ENCODE measurements around the gene KCNK1. TPM values are rescaled to one million over a fixed set of nuclear protein-coding genes. Genes with fewer than 3 reads are reported as not detected.
A peak's percentile ranks its signal among the peaks of the same experiment; 100 is the strongest.
"Not testable (repeated sequence)": the region's sequence is repeated elsewhere in the genome, so short reads cannot be mapped to it uniquely, and the experiment has no call there.

Gene KCNK1
- total RNA-seq, 4 donors from 2014 or later: 1.2 to 2.8 (median 1.7) TPM

DNA sequence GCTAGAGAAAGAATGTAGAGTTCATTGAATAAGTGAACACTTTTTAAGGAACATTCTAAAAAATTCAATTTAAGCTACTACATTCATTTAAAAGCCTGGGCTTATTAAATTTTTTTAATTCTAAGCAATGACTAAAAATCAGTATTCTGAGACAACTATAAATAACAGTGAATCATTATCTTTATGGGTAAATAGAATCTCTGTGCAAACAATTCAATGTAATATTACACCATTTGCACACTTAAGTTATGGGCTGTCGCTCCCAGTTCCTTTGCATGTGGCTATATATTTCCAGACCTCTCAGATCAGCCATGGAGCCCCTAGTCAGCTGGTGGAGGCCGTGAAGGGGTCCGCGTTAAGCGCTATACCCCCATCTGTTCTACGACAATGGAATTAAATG, 65.1 kb downstream of the KCNK1 start:
- H3K27me3 ChIP-seq: no peaks in the 10 kb centered on the region
- H3K9me3 ChIP-seq: no peaks in the 10 kb centered on the region
- H3K4me3 ChIP-seq: no peak overlapping the region
- peak; percentile 12 for DNase-seq (ENCODE audit: extremely low spot score)
- no peaks in the 10 kb centered on the region for H3K4me1 ChIP-seq
- no peak overlapping the region for H3K27ac ChIP-seq (replicated peaks in 1 of 4)
- TF ChIP-seq POLR2AphosphoS5 (IDR thresholded peaks at IDR 0.05) (no peak), EP300 (IDR thresholded peaks at IDR 0.05) (no peak), POLR2A (IDR thresholded peaks at IDR 0.05; ENCODE audit: low read depth) (no peak)
- TF ChIP-seq, protein P1, sequence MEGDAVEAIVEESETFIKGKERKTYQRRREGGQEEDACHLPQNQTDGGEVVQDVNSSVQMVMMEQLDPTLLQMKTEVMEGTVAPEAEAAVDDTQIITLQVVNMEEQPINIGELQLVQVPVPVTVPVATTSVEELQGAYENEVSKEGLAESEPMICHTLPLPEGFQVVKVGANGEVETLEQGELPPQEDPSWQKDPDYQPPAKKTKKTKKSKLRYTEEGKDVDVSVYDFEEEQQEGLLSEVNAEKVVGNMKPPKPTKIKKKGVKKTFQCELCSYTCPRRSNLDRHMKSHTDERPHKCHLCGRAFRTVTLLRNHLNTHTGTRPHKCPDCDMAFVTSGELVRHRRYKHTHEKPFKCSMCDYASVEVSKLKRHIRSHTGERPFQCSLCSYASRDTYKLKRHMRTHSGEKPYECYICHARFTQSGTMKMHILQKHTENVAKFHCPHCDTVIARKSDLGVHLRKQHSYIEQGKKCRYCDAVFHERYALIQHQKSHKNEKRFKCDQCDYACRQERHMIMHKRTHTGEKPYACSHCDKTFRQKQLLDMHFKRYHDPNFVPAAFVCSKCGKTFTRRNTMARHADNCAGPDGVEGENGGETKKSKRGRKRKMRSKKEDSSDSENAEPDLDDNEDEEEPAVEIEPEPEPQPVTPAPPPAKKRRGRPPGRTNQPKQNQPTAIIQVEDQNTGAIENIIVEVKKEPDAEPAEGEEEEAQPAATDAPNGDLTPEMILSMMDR (IDR thresholded peaks at IDR 0.05): no peak
- H3K36me3 ChIP-seq: no peaks in the 10 kb centered on the region
- intact Hi-C loops (cut with DNase I): no loop called here
- WGBS: 97% methylated on average over 6 of the region's 6 CpGs

DNA sequence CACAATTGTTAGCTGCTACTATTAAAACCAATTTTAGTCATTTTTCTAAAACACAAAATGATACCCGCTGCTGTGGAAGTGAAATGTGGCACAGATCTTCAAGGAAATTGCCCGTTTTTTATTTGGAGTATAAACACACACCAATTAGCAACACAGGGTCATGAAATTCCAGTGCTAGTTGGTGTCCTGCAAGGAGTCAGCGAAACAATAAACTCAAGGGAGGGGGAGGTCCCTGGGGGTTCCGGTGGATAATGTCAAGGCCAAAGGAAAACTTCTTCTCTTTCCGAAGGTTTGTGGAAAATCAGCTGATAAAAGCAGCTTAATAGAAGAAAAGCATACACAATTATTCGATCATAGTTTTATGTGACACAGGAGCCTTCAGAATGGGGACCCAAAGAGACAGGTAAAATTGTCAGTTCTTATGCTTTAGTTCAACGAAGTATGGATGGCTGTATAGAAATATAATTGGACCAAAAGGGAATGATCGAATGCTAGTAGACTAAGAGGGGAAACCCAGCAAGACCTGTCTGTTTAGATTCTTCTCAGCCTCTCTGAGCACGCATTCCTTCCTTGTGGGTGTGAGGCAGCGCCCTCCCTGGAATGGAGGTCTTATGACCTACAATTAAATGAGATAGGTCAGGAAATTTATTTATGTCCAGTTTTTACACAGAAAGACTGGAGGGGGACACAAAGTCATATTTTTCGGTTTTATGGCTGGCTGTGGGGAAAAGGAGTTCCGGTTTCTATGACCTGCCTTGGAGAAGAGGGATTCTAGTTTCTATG, 65.9 kb downstream of the KCNK1 start:
- TF ChIP-seq POLR2A (IDR thresholded peaks at IDR 0.05; ENCODE audit: low read depth) (no peak), EP300 (IDR thresholded peaks at IDR 0.05) (no peak)
- TF ChIP-seq, protein P1 (IDR thresholded peaks at IDR 0.05): no peak
- H3K9me3 ChIP-seq: no peaks in the 10 kb centered on the region
- H3K4me1 ChIP-seq: no peaks in the 10 kb centered on the region
- intact Hi-C loops (cut with DNase I): no loop called here
- no peak overlapping the region for H3K4me3 ChIP-seq
- peak; percentile 19 for DNase-seq (ENCODE audit: extremely low spot score)
- WGBS: 84% methylated on average over 12 of the region's 12 CpGs
- H3K27ac ChIP-seq (replicated peaks in 1 of 4): no peak overlapping the region
- H3K27me3 ChIP-seq: no peaks in the 10 kb centered on the region
- H3K36me3 ChIP-seq: no peaks in the 10 kb centered on the region

DNA sequence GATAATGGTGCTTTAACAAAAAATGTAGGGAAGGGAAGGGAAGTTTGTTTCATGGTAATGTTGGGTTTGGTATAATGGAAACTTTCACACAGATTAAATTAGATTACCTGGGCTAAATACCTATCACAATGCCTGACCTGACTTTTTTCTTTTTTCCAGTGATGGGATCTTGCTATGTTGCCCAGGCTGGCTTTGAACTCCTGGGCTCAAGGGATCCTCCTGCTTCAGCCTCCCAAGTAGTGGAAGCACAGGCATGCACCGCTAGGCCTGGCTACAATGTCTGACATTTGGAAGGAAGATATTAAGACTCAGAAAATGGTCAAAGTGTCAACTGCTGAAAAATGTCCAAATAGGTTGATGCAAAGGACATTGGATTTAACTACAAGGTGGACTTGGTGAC, 67.4 kb downstream of the KCNK1 start:
- no peak for TF ChIP-seq POLR2A (IDR thresholded peaks at IDR 0.05; ENCODE audit: low read depth)
- TF ChIP-seq EP300 (IDR thresholded peaks at IDR 0.05): no peak
- TF ChIP-seq, protein P1 (IDR thresholded peaks at IDR 0.05): no peak
- no peak for TF ChIP-seq POLR2AphosphoS5 (IDR thresholded peaks at IDR 0.05)
- Histone ChIP-seq H3K36me3 (no peaks in the 10 kb centered on the region), H3K4me1 (no peaks in the 10 kb centered on the region), H3K9me3 (no peaks in the 10 kb centered on the region), H3K4me3 (no peak overlapping the region), H3K27me3 (no peaks in the 10 kb centered on the region), H3K27ac (replicated peaks in 1 of 4) (no peak overlapping the region)
- intact Hi-C loops (cut with DNase I): no loop called here
- 100% methylated on average over 1 of the region's 1 CpG for WGBS
- no peak for DNase-seq (ENCODE audit: extremely low spot score)

DNA sequence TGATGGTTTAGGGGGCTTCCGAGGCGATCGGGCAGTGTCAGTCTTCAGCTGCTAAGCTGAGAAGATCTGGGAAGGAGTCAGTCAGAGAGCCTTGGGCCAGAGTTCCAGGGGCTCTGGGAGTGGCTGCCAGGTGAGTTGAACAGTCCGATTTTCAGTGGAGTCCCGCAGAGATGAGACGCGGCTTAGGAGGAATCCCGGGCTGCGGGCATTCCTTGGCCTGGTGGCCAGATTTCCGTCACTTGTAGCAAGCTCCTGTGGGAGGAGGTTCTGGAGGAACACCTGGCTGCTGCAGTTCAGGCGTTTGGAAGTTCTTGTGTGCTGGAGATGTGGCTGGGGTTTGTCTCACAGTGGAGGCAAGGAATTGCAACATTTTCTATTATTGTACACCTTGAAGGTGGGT, 72.7 kb downstream of the KCNK1 start:
- DNase-seq (ENCODE audit: extremely low spot score); H3K27me3 ChIP-seq; H3K36me3 ChIP-seq; H3K27ac ChIP-seq (replicated peaks in 1 of 4); H3K4me3 ChIP-seq; intact Hi-C loops (cut with DNase I); H3K9me3 ChIP-seq: not testable (repeated sequence)
- 91% methylated on average over 3 of the region's 11 CpGs for WGBS
- H3K4me1 ChIP-seq: peaks cover 0 to 10% (median 6%) of the 10 kb centered on the region in 4 donors

DNA sequence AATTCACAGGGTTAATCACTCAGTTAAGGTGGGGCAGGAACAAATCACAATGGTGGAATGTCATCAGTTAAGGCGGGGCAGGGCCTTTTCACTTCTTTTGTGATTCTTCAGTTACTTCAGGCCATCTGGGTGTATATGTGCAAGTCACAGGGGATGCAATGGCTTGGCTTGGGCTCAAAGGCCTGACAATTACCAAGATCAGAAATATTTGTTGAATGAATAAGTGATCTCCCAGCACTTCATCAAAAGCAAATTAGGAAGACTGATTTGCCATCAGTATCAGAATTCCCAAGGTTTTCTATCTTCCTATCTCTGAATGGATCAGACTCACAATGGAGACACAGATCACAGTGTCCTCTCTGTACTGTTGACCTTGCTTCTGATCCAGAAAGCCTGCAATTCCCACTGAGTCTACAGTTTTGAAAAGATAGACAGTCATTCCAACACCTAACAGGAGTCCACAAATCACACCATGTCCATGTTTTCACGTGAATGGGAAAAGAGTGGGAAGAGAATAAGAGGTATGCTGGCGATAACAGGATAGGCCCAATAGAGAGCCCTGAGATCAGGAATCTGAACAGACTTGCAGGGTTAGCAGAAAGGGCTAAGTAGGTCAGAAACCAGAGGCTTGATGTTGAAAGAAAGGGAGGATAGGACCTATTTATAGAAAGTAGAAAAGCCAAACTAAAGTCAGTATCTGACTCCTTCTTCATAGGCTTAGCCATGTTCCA, 75.3 kb downstream of the KCNK1 start:
- no peaks in the 10 kb centered on the region for H3K36me3 ChIP-seq
- TF ChIP-seq EP300 (IDR thresholded peaks at IDR 0.05) (no peak), POLR2AphosphoS5 (IDR thresholded peaks at IDR 0.05) (no peak), POLR2A (IDR thresholded peaks at IDR 0.05; ENCODE audit: low read depth) (no peak)
- TF ChIP-seq, protein P1 (IDR thresholded peaks at IDR 0.05): no peak
- H3K4me3 ChIP-seq: no peak overlapping the region
- DNase-seq (ENCODE audit: extremely low spot score): no peak
- H3K9me3 ChIP-seq: no peaks in the 10 kb centered on the region
- intact Hi-C loops (cut with DNase I): no loop called here
- no peaks in the 10 kb centered on the region for H3K27me3 ChIP-seq
- WGBS: 85% methylated on average over 3 of the region's 3 CpGs
- peaks cover 0 to 10% (median 6%) of the 10 kb centered on the region in 4 donors for H3K4me1 ChIP-seq
- H3K27ac ChIP-seq (replicated peaks in 1 of 4): no peak overlapping the region
